HG02870 (cell line): ENCODE results near the gene C12orf57.
"Not testable (repeated sequence)": the region's sequence is repeated elsewhere in the genome, so short reads cannot be mapped to it uniquely, and the experiment has no call there.

Experiments
- ATAC-seq: cut with Tn5 transposase; IDR thresholded peaks from one replicate; pipeline ENCODE4 v1.9.1; 2021; ENCODE audit warnings: mild to moderate bottlenecking, moderate library complexity; ENCODE audit not compliant: unreplicated experiment

Gene C12orf57, protein sequence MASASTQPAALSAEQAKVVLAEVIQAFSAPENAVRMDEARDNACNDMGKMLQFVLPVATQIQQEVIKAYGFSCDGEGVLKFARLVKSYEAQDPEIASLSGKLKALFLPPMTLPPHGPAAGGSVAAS

DNA sequence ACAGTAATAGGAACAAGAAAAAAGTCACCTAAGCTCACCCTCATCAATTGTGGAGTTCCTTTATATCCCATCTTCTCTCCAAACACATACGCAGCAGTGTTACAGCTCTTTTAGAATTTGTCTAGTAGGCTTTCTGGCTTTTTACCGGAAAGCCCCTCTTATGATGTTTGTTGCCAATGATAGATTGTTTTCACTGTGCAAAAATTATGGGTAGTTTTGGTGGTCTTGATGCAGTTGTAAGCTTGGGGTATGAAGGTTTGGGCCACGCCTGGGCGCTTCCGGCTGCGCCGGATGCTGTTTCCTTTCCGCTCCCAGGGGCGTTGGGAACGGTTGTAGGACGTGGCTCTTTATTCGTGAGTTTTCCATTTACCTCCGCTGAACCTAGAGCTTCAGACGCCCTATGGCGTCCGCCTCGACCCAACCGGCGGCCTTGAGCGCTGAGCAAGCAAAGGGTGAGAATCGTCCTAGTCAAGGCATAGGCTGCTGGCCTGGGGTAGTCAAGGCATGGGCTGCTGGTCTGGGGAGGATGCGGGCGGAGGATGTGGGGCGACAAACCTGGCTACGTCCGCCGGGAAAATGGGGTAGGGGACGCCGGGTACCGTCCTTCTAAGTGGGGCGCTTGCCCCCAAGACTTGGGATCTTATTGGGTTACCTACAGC, at the start of gene C12orf57, which contains the start of gene RNU7-1:
C12orf57 (plus strand) TSS at position 301 of the 659 bp plus-strand sequence; CDS start at position 401, 100 bp downstream.
RNU7-1 (plus strand) TSS at position 95 of the 659 bp plus-strand sequence.
- peak; percentile 24 for ATAC-seq

DNA sequence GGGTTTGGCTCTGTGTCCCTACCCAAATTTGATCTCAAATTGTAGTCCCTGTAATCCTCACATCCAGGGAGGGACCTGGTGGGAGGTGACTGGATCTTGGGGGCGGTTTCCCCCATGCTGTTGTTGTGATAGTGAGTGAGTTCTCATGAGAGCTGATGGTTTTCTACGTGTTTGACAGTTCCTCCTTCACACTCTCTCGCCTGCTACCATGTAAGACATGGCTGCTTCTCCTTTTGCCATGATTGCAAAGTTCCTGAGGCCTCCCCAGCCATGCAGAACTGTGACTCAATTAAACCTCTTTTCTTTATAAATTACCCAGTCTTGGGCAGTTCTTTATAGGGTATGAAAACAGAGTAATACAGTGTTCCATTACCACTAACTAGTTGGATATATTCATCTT, 49.5 kb upstream of the C12orf57 start:
- no peak for ATAC-seq

DNA sequence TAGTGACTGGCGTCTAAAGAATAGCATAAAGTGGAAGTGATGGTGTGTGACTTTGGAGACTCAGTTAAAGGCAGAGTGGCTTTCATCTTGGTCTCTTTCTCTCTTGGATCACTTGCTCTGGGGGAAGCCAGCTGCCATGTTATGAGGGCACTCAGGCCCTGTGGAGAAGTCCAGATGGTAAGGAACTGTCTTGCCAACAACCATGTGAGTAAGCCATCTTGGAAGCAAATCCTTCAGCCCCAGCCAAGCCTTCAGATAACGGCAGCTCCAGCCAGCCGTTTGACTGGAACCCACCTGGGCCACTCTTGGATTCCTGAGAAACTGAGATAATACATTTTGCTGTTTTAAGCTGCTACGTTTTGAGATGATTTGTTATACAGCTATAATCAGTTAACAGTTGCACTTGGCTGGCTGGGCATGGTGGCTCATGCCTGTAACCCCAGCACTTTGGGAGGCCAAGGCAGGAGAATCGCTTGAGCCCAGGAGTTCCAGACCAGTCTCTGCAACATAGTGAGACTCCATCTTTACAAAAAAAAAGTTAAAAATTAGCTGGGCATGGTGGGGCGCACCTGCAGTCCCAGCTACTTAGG, 46.9 kb upstream of the C12orf57 start:
- ATAC-seq = no peak

DNA sequence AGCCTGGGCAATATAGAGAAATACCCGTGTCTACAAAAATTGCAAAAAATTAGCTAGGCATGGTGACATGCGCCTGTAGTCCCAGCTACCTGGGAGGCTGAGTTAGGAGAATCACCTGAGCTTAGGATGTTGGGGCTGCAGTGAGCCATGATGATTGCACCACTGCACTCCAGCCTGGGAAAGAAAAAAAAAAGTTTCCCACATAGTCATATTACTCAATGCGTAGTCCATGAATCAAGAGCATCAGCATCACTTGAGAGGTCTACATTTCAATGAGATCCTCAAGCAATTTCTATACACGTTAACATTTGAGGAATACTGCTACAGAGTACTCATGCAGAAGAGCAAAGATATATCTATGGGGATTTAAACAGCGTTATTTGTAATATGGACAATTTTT, 44.4 kb upstream of the C12orf57 start:
- ATAC-seq = no peak

DNA sequence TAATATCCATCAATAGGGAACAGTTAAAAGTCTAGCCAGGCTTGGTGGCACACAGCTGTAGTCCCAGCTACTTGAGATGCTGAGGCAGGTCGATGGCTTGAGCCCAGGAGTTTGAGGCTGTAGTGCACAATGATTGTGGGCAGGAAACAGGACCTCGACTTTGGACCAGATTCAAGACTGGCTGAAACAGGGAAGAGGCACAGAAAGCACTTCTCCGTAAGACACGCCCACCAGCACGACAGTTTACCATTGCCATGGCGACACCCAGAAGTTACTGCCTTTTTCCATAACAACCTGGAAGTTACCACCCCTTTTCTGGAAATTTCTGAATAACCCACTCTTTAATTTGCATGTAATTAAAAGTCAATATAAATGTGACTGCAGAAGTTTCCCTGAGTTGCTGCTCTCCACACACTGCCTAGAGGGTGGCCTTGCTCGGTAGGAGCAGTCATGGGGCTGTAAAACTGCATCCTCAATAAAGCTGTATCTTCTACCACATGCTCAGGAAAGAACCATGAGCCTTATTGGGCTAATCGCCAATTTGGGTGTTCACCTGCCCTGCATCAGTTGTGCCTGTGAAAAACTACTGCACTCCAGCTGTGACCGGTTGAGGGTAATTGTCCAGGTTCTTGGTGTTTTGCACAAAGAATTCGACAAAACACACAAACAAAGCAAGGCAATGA, 43.8 kb upstream of the C12orf57 start:
- no peak for ATAC-seq

DNA sequence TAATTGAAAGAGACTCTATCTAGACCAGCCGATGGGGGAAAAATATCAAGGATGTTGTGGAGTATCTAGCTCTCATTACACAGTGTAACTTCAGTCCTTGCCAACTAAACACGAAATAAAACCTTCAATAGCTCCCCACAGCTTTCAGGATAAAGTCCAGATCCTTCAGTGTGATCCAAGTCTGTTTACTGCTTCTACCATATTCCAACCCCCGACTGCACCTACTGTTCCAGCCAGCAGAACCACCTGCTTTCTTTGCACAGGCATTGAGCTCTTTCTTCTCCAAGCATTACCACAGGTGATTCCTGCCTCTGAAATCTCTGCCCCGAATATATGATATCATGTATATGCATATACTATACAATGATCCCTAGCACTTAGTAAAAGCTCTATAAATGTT, 41.4 kb upstream of the C12orf57 start:
- no peak for ATAC-seq

DNA sequence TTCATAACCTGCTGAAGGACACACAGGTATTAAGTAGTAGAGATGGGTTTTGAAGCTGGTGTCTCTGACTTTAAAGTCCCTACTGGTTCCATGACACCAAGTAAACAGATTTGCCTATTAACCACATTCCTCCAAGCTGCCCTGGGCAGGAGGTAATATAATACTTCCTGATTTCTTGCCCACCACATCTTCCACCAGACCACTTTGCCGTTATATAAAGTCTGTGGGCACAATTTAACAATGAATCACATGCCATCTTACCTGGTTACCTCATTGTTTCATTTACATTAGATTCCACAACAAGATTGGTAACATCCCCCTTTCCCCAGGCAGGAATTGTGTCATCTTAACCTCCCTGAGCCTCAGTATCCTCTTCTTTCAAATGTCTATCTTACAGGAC, 40.1 kb upstream of the C12orf57 start:
- no peak for ATAC-seq

DNA sequence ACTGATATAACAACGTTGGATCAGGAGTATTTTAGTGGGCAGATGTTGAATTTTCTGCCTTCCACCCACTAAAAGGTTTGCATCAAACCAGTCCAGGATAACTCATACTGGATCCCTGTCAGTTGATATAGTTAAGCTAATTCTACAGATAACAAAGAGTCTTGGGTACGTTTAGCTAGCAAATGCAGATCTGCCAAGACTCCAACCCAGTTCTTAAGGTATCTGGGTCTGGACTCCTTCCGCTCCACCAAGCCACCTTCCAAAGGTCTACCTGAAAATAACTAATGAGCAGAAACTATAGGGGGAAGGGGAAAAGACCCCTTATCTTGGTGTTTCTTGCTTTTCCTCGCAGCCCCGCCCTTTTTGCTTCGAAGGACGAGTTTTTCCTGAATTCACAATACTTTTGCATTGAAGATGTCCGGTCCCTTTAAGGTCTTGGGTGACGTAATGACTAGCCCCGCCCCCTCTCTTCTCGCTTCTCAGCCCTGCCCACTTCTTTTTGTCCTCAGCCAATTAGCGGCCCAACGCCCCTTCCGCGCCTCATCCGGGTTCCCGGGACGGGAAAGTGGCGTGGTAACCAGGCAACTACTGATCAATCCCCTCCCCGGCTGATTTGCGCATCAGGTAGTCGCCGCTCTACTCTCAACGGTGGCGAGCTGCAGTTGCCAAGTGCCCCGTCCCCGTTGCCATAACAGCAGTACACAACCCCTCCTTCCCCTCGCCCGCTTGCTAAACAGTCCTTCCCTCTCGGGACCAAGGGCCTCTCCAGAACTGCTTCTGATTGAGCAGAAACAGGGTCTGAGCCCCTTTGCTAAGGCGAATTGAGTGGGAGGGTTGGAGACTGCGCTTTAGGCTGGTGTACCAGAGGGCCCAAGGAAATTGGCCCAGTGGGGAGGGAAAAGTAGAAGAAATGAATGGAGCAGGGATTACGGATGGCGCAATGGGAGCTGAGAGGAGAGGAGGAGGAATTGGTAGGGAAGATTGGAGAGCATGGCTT, 39.2 kb upstream of the C12orf57 start, which contains the start of gene LRRC23:
LRRC23 (plus strand) TSS at position 543 of the 997 bp plus-strand sequence. CDS start 812 bp downstream, outside the sequence.
- ATAC-seq = peak; percentile 92

DNA sequence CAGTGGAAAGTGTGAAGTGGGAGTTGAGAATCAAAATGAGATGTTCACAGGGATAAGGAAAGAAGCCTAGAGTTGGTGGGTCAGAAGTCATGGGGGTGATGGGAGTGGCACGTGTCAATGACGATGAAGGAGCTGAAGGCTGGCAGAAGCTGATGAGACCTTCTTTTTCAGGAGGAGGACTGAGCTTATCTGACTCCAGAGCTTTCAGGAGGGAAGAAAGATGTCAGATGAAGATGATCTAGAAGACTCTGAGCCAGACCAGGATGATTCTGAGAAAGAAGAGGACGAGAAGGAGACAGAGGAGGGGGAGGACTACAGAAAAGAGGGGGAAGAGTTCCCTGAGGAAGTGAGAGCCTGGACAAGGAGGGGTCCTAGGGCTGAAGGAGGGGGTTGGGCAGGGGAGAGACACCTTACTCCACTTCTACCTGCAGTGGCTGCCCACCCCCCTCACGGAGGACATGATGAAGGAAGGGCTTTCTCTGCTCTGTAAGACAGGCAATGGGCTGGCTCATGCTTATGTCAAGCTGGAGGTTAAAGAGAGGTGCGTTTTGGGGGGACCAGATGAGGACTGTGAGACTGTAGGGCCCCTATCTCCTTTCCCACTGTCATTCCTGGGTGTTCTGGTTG, 38.3 kb upstream of the C12orf57 start:
- no peak for ATAC-seq

DNA sequence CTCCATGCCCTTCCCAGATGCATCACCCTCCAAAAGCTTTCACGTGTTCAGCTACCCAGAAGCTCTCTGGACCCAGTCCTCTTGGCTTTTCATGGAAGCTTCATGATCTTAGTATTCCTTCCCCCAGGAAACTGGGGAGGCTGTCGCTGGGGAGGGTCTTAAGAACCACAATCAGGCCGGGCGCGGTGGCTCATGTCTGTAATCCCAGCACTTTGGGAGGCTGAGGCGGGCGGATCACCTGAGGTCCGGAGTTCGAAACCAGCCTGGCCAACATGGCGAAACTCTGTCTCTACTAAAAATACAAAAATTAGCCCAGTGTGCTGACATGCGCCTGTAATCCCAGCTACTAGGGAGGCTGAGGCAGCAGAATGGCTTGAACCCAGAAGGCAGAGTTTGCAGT, 35.7 kb upstream of the C12orf57 start:
- not testable (repeated sequence) for ATAC-seq

DNA sequence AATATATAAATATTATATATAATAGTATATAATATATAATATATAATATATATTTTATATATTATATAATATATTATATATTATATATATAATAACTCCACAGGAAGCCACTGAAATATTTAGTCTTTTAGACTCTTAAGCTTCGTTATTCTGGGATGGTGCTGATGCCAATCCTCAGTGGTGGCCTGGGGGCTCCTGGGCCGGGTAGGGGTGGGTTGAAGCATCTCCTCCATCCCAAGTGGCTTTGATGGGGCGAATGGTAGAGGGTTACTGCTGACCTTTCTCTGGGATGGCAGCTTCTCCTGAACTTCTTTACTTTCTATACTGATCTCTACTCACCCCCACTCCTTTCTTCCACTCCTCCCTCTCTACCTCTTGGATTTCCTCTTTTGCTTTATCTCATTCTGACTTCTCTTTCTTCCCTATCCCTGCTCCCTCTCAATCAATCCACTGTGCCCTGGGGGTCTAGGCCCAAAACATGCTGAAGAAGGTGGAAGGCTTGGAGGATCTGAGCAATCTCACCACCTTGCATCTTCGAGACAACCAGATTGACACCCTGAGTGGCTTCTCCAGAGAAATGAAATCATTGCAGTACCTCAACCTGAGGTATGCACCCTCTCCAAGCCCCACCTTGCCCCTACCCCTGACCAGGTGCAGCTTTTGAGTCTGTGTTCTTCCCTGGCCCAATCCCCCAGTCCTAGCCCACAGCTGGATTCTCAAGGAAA, 34.2 kb upstream of the C12orf57 start:
- no peak for ATAC-seq

DNA sequence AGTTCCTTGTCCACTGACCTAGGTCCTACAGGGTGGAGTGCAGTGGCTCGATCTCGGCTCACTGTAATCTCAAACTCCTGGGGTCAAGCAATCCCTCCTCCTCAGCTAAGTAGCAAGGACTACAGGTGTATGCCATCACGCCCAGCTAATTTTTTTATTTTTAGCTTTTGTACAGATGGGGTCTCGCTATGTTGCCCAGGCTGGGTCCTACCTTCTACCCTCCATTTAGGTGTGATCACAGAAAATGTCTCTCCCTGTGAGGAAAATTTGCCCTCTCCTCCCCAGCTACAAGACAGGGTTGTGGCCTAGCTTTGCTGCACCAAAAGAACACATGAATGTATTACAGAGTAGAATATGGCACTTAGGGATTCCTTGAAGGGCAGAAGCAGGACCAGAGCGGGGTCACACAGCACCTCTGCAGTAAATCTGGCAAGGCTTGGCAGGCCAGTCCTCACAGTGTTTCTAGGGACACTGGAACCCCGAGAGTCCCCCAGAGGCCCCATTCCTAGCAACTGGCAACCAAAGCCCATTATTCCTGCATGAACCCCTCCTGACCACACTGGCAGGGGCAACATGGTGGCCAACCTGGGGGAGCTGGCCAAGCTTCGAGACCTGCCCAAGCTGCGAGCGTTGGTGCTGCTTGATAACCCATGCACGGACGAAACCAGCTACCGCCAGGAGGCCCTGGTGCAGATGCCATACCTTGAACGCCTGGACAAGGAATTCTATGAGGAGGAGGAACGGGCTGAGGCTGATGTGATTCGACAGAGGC, 31.5 kb upstream of the C12orf57 start:
- no peak for ATAC-seq

DNA sequence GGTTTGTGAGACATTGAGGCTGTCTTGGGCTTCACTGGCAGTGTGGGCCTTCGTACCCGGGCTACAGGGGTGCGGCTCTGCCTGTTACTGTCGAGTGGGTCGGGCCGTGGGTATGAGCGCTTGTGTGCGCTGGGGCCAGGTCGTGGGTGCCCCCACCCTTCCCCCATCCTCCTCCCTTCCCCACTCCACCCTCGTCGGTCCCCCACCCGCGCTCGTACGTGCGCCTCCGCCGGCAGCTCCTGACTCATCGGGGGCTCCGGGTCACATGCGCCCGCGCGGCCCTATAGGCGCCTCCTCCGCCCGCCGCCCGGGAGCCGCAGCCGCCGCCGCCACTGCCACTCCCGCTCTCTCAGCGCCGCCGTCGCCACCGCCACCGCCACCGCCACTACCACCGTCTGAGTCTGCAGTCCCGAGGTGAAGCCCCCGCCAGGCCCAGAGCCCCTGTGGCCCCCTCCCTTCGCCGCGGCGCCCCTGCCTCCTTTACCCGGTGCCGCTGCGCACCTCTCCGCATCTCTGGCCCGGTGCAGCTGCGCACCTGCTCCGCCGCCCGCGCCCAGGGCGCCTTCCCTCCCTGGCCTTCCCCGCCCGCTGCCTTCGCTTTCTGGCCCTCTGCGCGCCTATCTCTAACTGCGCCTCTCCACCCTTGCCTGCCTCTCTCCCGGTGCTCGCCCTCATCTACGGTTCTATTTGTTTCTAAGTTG, 29.4 kb upstream of the C12orf57 start, which contains the start of gene ENO2:
ENO2 (plus strand) TSS at position 335 of the 701 bp plus-strand sequence. CDS start 1,253 bp downstream, outside the sequence.
- peak; percentile 57 for ATAC-seq

DNA sequence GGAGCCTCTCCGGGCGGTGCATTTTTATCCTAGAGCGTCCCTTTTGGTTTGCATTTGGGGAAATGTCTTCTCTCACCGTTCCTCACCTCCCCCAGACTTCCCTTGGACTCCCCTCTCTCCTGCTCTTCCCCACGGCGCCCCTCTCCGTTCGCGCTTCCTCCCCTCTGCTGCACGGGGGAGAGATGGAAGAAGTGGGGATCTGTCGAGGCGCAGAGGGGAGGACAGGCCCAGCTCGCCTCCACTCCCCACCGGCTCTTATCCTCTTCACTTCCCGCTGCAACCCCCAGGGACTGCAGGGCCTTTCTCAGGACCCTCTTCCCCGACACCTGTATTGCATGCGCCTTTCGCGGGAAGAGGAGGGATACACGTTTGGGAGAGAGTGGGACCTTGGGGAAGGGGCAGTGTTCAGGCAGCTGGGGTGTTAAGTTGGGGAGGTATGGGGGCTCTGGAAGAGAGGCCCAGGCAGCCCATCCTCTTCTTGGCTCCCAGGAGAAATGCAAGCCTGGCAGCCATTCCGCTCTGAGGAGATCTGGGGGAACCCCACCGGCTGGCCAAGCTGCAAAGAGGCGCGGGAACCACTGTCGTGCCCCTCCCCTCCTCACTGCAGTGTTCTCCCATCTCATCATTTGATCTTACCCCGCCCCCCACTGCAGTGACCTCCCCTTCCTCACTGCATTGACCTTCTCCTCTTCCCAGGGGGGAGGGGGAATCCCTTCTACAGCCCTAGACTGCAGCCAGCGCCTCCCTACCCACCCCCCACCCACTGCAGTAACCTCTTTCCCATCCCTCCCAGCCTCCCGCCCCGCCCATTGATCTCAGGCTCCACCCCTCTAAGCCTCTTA, 28.7 kb upstream of the C12orf57 start:
- ATAC-seq = no peak

DNA sequence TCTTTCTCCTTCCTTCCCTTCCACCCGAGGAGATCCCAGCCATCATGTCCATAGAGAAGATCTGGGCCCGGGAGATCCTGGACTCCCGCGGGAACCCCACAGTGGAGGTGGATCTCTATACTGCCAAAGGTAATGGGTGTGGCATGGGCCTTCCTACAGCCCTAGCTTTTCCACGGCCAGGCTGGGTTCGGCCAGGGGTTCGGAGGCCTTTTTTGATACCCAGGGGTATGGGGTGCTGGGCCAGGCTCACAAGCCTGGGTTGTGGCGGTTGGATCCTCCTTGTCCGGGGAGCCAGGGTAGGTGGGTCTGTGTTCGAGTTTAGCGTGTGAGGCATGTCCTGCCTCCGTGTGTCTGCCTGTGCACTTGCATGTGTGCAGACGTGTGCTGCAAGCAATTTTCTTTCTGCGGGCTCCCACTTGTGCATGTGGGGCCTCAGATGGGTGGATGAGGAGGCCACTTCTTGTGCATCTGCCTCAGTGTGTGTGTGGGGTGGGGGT, 28.0 kb upstream of the C12orf57 start:
- ATAC-seq = no peak

DNA sequence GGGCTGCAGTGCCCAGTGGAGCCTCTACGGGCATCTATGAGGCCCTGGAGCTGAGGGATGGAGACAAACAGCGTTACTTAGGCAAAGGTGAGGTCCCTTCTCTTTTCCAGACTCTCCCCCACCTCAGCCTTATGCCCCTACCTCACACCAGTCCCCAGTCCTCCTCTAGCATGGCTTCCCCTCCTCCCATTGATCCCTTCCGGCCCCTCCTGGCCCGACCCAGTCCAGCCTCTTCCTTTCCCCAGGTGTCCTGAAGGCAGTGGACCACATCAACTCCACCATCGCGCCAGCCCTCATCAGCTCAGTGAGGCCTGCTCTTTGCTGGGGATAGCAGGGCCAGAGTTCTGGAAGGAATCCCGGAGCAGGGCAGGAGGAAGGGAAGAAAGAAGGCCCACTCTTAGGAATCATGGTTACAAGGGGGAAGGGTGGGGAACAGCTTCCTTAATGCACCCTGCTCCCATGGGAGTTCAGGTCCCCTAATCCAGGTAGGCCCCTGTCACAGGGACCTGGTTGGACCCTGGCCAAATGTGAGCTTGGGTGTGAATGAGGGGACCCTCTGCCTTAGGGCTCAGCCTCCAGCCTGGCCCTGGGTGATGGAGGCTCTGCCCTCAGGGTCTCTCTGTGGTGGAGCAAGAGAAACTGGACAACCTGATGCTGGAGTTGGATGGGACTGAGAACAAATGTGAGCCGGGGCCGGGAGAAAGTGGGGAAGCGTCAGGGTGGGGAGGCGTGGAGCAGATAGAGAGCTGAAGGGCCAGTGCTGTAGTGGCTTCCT, 27.2 kb upstream of the C12orf57 start:
- no peak for ATAC-seq
